NCI-H1436 (cell line): ENCODE measurements around the gene FRMD4B.

ENCODE experiments used
- DNase-seq: peaks from one replicate; lab custom pipeline; 2025; lab: John Stamatoyannopoulos, UW

Gene FRMD4B

DNA sequence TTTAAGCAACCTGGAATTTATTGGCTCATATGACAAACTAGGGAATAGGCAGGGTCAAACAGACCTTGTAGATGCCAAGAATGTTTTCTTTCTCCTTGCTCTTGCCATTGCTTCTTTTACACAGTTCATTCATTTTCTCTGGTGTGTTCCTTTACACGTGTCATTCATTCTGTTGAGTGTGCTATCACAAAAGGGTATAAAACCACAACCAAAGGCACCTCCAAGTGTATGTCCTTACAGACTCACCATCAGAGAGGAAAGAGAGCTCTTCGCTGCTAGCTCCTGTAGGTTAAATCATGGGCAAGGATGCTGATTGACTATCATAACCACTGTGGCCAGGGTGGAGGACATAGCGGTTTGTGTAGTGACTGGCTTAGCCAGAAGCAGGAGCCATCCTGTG, 19.2 kb upstream of the FRMD4B start:
- no peak for DNase-seq

DNA sequence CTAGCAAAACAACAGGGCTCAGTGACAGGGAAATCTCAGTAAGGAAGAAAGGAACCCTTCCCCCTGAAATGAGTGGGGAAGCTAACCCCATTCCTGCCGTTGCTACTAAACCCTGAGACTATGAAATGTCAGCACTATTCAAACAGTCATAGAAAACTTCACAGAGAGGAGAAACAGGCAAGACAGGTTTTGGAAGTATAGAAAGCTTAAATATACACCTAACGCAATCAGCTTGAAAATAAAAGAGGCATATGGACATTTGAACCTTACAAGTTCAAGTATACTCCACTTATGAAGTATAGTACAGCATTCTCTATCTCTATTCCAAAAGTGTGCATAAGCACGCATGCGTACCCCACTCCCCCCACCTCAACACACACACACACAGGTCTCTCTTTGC, 17.6 kb upstream of the FRMD4B start:
- DNase-seq: no peak

DNA sequence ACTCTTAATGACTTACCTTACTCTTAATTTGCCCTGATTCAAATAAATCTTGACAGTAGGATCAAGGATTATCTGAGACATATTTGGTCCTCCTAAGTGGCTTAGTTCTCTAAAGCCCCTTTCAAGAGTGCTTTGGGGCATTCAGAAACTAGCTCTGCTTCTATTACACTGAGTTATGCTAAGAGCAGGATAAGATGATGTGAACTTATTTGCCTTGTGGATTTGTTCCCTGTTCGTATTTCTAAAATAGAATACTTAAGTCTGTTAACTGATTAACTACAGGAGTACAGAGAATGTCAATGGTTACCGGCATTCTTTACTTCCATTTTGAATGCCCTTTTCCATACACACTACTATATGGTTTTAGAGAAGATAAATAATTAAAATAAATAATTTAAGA, 14.8 kb upstream of the FRMD4B start:
- no peak for DNase-seq

DNA sequence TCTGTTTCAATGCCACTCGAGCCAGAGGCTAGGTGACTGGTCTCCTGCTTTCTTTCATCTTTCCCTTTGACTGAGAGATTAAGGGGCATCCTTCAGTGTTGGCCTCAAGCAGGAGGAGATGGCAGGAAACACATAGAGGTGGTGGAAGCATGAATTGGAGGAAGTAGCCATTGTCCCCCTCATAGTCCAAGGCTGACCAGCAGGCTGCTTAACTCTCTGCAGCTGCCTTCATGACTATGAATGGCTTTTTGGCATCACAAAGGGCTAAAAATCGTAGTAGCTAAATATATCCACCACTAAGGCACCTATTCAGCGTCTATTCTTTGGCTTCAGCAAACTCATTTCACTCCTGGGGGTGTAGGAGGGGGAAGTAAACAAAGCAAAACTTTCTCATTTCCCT, 7.0 kb upstream of the FRMD4B start:
- no peak for DNase-seq

DNA sequence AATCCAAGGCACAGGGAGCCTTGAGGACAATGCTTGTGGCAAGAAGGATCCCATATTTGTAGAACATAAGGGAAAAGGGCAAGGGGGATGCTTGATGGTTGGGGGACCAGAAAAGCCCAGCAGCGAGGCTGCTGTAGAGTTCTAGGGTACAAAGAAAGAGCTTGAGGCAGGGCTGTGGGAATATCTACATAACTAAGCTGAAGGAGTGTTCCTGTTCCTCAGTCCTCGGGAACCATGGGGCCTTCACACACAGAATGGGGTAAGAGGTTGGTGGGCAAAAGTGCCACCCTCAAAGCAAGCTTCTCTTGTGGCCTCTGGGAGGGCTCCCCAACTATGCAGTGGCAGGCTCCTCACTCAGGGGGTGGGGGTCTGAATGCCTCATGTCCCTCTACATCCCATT, 6.5 kb upstream of the FRMD4B start:
- no peak for DNase-seq

DNA sequence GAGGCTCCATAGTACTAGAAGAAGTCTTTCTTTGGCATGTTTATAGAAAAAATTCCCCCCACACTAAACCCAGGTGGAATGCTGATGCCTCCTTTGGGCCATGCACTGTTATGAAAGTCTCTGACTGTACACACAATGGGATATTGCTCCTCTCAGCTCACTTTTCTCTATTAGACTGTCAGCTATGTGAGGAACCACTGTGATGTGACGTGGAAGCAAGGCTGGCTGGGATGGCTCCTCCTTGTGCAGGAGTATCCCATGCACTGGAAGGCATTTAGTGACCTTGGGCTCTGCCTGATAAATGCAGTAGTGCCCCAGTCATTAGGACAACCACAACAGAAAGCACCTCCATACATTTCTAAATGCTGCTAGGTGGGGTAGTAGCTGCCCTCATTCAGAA, 5.7 kb upstream of the FRMD4B start:
- no peak for DNase-seq

DNA sequence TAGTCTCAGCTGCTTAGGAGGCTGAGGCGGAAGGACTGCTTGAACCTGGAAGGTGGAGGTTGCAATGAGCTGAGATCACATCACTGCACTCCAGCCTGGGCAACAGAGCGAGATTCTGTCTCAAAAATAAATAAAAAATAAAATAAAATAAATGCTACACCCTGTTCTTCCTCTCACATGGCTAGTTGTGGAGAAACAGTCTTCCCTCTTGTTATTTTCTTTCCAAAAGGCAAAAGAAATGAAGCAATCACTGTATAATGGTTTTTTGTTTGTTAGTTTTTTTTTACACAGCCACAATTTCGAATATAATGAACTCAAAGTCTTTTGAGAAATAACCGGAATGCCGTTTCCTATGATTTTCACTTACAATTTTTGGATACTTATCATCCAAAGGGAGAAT, 4.9 kb upstream of the FRMD4B start:
- DNase-seq: no peak

DNA sequence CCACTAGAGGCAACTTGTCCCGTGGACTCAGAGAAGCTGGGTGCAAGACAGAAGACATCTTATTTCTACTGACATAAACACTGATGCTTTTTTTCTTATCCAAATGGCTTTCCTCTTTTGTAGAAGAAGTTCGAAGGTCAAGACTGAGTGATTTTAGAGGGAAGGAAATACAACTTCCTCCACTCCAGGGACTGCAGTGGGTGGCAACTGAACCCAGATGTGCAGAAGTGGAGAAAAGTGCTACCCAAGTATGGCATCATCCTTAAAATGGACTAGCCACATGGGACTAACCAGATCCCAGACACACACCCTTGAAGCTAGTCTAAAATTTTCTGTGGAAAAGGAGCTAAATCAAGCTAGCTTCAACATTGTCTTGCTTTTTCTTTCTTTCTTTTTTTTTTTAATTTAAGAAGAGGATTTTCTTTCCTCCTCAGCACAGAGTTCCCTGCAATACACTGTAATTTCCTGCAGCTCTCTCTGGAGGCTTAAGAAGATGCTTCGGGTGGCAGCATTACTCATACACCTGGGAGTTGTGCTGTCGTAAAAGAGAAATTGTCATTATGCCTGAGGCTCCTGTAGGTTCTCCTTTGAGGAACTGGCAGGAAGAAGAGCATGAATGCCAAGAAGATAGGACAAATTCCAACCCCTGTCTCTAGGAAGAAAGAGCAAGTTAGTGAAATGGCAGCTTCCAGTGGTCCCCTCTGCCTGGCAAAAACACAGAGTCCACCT, 3.8 kb upstream of the FRMD4B start:
- no peak for DNase-seq

DNA sequence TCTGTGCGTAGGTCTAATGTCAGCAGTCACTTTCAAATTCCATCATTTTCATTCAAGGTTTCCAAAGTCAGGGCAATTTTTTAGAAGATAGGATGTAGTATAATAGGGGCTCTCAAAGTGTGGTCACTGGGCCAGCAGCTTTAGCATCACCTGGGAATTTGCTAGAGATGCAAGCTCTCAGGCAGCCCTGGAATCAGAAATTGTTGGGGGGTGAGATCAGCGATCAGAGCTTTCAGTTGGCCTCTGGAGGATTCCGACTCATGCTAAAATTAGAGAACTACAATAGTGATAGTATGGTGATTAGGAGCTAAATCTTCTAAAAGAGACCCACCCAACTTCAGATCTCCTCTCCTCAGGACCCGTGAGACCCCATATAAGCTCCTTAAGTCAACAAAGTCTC, 2.4 kb upstream of the FRMD4B start:
- no peak for DNase-seq

DNA sequence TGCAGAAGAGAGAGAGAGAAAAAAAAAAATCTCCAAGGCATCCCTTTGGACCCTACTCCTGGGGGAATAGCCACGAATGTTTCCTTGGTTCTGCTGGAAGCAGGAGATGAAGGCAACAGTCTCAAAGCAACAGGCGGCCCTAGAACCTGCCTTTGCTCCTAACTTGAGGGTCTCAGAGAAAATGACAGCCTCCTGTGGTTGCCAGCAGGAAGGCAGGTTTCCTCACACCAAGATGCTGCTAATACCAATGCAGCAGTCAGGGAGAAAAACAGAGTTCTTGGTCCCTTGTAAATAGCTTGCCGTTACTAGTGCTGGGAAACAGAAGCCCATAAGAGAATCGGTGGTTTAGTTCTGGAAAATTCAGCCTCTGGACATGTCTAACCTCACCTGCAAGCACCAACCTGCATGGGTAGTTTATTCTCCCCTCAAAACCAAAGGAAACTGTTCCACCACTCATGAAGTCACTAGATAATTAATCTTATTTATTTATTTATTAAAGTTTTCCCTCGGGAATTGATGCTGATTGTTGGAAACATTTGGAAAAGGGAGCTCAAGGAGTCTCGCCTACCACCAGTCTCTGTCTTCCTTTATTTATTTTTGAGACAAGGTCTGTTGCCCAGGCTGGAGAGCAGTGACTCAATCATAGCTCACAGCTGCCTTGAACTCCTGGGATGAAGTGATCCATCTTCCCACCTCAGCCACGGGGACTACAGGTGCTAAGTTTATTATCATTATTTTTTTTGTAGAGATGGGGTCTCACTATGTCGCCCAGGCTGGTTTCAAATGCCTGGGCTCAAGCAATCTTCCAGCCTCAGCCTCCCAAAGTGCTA, 883 bp upstream of the FRMD4B start:
- no peak for DNase-seq

DNA sequence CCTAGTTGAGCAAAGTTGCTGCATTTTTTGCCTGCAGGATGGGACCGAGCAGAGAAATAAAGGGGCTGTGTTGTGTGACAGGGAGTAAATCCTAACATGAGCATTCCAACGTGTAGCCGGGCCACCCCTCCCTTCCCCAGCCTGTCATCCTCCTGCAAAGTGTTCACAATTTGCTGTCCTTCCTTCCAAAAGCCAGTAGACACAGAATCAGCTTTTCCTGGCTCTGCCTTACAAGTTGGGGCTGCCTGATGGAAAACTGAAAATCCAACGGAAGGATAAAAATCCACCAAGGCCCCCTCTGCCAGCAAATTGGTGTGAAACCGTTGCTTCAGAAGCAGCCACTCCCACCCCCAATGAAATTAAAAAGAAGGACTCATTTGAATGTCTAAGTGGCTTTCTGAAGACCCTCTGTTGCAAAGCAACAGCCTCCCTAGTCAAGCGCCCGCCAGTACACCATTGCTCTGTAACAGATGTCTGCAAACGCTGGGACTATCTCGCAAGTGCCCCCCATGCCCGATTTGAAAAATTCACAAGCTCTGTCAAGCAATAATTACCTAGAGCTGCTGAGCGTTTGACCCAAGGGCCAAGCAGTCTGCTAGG, 665 bp downstream of the FRMD4B start:
- no peak for DNase-seq

DNA sequence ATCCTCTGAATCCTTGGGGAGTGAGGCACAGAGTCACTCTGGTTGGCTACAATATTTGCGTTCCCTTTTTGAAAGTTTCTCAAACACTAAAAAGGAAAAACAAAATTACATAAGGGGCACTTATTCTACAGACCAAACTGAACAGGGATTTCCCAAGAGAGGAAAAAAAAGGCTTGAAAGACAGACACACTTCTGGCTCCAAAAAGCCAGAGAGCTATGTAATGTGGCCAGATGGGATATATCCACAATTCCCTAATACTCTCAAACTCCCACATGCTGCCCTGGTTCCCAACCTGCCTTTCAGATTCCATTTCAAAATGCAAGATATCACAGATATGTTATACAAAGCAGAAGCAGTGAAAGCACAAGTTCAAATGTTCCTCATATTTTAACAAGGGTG, 1.6 kb downstream of the FRMD4B start:
- no peak for DNase-seq

DNA sequence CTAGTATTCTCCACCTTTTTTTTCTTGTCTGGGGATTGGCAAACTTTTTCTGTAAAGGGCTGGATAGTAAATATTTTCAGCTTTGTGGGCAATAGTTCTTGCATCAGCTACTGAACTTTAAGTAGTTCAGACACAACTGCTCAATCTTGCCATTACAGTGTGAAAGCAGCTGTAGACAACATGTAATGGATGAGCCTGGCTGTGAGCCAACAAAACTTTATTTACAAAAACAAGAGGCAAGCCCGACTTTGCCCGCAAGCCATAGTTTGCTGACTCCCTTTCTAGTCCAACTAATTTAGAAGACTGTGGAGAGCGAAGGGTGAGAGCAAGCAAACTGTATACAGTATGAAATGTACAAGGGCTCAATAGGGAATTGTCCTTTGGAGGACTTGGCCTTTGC, 6.2 kb downstream of the FRMD4B start:
- no peak for DNase-seq

DNA sequence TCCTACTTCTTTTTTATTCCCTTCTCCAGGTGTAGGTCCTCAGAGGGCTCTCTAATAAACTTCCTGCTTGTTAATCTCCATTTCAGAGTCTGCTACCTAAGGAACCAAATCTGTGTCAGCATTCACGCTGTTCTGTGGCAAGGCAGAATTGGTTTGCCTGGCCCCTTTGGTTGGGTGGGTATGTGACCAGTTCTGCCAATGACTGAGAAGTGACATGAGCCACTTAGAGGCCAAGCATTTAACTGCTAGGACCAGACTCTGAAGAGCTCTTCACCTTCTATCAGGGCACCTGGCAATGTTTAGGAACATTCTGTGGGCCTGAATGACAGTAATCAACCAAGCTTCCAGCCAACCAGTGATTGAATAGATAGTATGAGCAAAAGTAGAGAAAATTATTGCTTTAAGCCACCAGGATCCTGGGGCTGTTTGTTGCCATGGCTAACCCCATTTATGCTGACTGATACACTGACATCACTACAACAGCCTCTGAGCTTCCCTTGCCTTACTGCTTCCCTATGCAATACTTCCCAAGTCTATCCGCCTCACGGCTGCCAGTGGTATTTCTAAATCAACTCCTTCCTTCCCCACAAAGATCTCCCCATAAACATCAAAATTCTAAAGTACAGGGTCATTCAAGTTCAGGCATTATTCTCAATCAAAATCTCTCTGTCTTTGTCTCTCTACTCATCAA, 7.6 kb downstream of the FRMD4B start:
- no peak for DNase-seq

DNA sequence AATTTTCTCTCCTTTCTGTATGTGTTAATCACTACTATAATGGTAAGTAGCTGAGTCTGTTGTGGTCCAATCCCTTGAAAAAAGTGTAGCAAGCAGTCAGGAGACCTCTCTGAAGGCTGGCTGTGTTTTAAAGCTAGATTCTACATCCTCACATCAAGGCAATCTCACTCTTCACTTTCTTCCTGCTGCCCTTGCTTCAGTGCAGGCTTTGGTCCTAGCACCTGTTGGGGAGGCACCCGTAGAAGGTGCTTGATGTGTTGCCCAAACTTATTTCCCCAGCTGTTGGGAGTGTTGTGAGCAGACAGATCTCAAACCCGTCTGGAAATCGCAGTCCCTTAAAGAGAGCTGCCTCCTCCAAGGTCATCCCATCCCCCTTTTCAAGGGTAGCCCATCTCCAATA, 8.6 kb downstream of the FRMD4B start:
- DNase-seq: no peak

DNA sequence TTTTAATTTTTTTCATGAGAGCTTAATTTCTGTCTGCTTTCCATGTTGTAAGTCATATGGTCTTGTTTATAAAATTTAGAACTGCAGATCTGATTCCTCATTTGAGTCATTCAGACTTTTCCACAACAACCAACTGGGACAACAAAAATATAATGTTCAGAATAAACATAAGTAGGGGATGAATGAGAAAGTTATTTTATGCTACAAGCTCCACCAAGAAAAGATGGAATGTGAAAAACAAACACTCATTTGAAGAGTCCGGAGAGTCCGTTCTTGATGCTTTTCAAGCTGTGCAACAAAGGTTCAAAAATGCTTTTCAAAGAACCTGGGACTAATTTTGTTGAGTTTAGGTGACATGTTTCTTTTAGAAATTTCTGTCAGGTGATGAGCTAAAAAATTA, 9.2 kb downstream of the FRMD4B start:
- DNase-seq: no peak

DNA sequence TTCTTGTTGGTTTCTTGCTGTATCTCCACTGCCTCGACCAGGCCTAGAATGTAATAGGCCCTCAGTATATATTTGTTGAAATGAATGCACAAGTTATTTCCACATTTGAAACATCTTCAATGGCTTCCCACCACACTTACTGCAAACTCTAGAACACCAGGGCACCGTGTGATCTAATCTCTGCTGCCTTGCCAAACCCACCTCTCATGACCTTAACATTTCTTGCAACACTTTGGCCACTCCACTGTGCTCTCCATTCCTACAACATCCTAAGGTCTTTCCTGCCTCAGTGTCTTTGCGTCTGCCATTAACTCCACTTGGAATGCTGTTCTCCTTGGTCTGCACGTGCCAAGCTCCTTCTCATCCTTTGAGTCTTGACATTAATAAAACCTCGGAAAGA, 14.1 kb downstream of the FRMD4B start:
- DNase-seq: no peak

DNA sequence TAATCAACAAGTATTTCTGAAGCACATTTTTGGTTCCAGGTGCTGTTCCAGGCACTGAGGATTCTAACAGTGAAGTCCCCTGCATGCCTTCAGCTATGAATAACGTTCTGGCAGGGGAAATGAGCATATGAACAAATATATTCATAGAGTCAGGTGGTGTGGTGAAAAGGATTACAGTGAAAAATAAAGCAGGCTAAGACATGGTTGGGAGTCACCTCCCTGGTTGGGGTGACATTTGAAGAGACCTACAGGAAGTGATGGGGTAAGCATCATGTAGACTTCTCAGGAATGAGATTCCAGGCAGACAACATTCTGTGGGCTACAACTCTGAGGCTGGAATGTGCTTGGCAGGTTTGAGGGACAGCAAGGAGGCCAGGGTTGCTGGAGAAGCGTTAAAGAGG, 15.0 kb downstream of the FRMD4B start:
- no peak for DNase-seq

DNA sequence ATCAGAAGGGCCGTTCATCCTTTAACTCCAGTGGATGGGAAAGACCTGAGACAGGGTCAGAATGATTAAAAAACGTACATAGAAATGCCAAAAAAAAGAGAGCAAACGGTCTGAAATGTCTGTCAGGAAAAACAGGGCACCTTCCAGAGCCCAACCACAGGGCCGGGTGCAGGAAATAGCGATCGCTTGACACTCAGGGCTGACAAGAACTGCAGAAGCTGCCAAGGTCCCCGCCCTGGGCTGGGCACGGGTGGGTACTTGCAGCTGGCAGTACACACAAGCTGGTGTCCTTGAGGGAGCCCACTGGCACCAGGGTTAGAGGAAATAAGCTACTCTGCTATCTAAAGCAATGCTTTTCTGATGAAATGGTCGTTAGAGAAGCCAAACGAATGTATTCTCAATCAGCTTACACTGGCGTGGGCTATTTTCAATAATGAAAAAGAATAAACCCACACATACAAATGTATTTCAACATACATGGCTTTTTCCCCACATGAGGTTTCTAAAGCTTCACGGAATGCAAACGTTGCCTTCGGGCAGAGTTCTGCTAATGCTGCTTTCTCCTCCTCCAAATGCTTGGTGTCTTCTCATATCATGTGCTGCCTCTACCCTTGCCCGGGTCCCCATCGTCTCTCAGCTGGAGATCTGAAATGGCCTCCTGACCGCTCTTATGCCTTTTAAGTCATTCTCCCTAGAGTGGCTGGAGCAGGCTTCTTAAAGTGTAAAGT, 15.6 kb downstream of the FRMD4B start:
- no peak for DNase-seq

DNA sequence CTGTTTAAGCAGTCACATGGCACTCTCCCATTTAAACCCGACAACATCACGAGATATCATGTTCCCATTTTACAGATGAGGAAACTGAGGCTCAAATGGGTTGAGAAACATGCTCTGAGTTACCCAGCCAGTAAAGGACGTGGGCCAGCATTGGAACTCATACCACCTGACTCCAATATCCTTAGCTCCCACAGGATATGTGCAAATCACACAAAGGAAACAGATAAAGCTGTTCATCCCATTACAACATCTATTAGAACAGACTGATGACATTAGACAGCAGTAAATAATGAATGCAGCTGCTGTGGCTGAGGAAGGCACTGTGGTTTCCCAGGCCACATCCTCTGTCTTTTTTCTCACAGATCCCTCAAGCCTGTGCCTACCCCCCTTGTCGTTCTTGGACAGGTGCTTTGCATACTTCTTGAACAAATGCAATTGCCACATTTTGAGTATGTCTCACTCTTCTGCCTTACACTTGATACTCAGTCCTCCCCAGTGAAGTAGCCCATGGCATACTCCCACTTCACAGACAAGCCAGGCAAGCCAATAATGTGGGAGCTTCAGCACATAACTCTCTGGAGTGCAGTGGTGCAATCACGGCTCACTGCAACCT, 17.7 kb downstream of the FRMD4B start:
- DNase-seq: no peak

DNA sequence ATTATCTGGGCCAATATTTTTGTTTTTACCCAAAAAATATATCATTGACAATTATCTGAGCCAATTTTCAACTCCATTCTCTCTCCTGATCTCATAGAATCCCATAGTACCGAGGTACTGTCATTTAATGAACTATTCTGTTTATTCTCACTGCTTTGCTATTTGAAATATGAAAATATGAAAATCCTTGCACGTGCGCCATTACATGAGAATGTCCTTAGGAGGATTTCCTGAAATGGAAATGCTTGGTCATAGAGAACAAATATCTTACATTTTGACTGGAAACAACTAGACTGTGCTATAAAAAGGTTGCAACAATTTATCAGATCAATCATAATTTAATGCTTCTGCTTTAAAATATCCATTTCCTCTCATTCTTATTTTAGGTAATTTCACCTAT, 18.3 kb downstream of the FRMD4B start:
- DNase-seq: no peak

DNA sequence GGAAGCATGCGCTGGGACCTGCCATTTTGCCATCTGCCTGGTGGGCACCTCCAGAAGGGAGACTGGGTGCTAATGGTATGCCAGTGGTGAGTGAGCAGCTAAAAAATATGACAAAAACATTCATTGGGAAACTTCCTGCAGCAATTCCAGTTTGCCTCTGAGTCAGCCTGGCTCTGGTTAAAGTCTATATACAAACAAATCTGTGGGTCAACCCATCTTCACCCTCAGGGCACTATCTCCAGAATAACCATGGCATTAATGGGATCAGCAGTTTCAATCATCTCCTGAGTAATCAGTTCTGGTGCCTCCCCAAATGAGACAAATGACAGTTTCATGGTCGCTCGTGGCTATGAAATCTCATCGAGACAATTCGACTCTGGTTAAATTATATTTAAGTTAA, 21.5 kb downstream of the FRMD4B start:
- DNase-seq: no peak
